ENCODE data around the gene C11orf91.

GRCh38 chr11:33654594-33654993 lies 46.0 kb downstream of the C11orf91 start:
- TF ChIP-seq, protein P1, sequence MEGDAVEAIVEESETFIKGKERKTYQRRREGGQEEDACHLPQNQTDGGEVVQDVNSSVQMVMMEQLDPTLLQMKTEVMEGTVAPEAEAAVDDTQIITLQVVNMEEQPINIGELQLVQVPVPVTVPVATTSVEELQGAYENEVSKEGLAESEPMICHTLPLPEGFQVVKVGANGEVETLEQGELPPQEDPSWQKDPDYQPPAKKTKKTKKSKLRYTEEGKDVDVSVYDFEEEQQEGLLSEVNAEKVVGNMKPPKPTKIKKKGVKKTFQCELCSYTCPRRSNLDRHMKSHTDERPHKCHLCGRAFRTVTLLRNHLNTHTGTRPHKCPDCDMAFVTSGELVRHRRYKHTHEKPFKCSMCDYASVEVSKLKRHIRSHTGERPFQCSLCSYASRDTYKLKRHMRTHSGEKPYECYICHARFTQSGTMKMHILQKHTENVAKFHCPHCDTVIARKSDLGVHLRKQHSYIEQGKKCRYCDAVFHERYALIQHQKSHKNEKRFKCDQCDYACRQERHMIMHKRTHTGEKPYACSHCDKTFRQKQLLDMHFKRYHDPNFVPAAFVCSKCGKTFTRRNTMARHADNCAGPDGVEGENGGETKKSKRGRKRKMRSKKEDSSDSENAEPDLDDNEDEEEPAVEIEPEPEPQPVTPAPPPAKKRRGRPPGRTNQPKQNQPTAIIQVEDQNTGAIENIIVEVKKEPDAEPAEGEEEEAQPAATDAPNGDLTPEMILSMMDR (conservative IDR thresholded peaks at IDR 0.05; ENCODE audit: low read length): no peak
- no peak for TF ChIP-seq EZH2phosphoT487 (IDR thresholded peaks at IDR 0.05; ENCODE audit: borderline replicate concordance)

All from Loucy (cell line).